ENCODE measurements around the gene ATP8B3. TPM values are rescaled to one million over a fixed set of nuclear protein-coding genes. Genes with fewer than 3 reads are reported as not detected.

Gene ATP8B3
- total and polyA plus RNA-seq, 2 of the 13 experiments (the other 11 are each of a cell fraction or from before 2014, with no cell fraction given) = 2.6 to 5.9 TPM

DNA sequence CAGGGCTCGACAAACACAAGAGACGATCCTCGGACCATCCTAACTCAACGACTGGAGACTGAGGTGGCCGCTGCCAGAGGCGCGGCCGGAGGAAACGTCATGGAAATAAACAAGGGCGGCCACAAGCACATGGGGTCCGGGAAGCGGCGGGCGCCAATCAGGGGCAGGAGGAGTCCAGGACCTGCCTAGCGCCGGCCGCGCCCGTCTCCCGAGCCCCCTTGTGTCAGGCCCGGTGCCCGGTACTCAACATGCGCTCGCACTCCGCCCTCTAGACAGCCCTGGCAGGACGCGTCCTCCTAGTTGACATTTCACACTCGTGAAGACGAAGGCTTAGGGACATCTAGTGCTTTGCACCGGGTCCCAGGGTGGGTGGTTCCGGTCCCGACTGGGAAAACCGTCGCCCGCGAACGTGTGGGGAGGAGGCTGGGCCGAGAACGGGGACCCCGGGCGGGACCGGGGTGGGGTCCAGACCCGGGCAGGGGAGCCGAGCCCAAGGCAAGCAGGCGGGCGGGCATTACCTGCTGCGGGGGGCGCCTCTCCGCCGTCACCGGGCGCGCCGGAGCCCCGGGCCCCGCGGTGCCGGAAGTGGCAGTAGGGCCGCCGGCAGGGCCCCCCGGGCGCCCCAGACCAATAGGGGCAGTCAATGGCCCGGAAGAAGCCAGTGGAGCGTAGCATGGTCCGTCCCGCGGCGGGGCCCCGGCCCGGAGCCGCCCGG lies 35.8 kb upstream of the ATP8B3 start (continued):
- no peak for TF ChIP-seq NR2F1 (CRISPR knock-in tag; IDR thresholded peaks at IDR 0.05)
- TF ChIP-seq TCF7L2 (IDR thresholded peaks at IDR 0.05; ENCODE audit: low read depth, low read length) = no peak
- TF ChIP-seq ZNF616 (CRISPR knock-in tag; IDR thresholded peaks at IDR 0.05; ENCODE audit: low read depth) = no peak
- TF ChIP-seq ZNF776 (CRISPR knock-in tag; IDR thresholded peaks at IDR 0.05) = no peak
- TF ChIP-seq ETV5 (CRISPR knock-in tag; IDR thresholded peaks at IDR 0.05; ENCODE audit: borderline replicate concordance) = 0 out of 2 replicates have a peak, but pooled peaks have one; percentile 19
- no peak for TF ChIP-seq NCOA2 (CRISPR knock-in tag; IDR thresholded peaks at IDR 0.05)
- TF ChIP-seq TP53 (CRISPR knock-in tag; conservative IDR thresholded peaks at IDR 0.05) = no peak
- TF ChIP-seq, protein P1, sequence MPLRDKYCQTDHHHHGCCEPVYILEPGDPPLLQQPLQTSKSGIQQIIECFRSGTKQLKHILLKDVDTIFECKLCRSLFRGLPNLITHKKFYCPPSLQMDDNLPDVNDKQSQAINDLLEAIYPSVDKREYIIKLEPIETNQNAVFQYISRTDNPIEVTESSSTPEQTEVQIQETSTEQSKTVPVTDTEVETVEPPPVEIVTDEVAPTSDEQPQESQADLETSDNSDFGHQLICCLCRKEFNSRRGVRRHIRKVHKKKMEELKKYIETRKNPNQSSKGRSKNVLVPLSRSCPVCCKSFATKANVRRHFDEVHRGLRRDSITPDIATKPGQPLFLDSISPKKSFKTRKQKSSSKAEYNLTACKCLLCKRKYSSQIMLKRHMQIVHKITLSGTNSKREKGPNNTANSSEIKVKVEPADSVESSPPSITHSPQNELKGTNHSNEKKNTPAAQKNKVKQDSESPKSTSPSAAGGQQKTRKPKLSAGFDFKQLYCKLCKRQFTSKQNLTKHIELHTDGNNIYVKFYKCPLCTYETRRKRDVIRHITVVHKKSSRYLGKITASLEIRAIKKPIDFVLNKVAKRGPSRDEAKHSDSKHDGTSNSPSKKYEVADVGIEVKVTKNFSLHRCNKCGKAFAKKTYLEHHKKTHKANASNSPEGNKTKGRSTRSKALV (CRISPR knock-in tag; IDR thresholded peaks at IDR 0.05) = no peak
- peak; percentile 40; the same call in 1 of the 2 replicates for TF ChIP-seq SALL1 (CRISPR knock-in tag; IDR thresholded peaks at IDR 0.05)
- TF ChIP-seq, protein P2, sequence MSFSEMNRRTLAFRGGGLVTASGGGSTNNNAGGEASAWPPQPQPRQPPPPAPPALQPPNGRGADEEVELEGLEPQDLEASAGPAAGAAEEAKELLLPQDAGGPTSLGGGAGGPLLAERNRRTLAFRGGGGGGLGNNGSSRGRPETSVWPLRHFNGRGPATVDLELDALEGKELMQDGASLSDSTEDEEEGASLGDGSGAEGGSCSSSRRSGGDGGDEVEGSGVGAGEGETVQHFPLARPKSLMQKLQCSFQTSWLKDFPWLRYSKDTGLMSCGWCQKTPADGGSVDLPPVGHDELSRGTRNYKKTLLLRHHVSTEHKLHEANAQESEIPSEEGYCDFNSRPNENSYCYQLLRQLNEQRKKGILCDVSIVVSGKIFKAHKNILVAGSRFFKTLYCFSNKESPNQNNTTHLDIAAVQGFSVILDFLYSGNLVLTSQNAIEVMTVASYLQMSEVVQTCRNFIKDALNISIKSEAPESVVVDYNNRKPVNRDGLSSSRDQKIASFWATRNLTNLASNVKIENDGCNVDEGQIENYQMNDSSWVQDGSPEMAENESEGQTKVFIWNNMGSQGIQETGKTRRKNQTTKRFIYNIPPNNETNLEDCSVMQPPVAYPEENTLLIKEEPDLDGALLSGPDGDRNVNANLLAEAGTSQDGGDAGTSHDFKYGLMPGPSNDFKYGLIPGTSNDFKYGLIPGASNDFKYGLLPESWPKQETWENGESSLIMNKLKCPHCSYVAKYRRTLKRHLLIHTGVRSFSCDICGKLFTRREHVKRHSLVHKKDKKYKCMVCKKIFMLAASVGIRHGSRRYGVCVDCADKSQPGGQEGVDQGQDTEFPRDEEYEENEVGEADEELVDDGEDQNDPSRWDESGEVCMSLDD (CRISPR knock-in tag; IDR thresholded peaks at IDR 0.05; ENCODE audit: borderline replicate concordance) = no peak
- peak; percentile 96 for TF ChIP-seq ZNF335 (CRISPR knock-in tag; IDR thresholded peaks at IDR 0.05)
- TF ChIP-seq DMAP1 (CRISPR knock-in tag; IDR thresholded peaks at IDR 0.05) = peak; percentile 19; the same call in 1 of the 2 replicates
- TF ChIP-seq, protein P3, sequence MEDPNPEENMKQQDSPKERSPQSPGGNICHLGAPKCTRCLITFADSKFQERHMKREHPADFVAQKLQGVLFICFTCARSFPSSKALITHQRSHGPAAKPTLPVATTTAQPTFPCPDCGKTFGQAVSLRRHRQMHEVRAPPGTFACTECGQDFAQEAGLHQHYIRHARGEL (CRISPR knock-in tag; IDR thresholded peaks at IDR 0.05) = no peak
- TF ChIP-seq ZNF768 (CRISPR knock-in tag; IDR thresholded peaks at IDR 0.05) = no peak
- TF ChIP-seq, protein P4, sequence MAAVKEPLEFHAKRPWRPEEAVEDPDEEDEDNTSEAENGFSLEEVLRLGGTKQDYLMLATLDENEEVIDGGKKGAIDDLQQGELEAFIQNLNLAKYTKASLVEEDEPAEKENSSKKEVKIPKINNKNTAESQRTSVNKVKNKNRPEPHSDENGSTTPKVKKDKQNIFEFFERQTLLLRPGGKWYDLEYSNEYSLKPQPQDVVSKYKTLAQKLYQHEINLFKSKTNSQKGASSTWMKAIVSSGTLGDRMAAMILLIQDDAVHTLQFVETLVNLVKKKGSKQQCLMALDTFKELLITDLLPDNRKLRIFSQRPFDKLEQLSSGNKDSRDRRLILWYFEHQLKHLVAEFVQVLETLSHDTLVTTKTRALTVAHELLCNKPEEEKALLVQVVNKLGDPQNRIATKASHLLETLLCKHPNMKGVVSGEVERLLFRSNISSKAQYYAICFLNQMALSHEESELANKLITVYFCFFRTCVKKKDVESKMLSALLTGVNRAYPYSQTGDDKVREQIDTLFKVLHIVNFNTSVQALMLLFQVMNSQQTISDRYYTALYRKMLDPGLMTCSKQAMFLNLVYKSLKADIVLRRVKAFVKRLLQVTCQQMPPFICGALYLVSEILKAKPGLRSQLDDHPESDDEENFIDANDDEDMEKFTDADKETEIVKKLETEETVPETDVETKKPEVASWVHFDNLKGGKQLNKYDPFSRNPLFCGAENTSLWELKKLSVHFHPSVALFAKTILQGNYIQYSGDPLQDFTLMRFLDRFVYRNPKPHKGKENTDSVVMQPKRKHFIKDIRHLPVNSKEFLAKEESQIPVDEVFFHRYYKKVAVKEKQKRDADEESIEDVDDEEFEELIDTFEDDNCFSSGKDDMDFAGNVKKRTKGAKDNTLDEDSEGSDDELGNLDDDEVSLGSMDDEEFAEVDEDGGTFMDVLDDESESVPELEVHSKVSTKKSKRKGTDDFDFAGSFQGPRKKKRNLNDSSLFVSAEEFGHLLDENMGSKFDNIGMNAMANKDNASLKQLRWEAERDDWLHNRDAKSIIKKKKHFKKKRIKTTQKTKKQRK (IDR thresholded peaks at IDR 0.05; ENCODE audit: low read length) = no peak
- TF ChIP-seq PAX8 (CRISPR knock-in tag; IDR thresholded peaks at IDR 0.05; ENCODE audit: borderline replicate concordance) = no peak; the same call in 1 of the 2 replicates
- peak; percentile 77; the same call in 2 of the 3 replicates for TF ChIP-seq MXI1 (IDR thresholded peaks at IDR 0.05; ENCODE audit: borderline replicate concordance, low read depth, low read length)
- peak; percentile 80 for TF ChIP-seq ASH2L (IDR thresholded peaks at IDR 0.05; ENCODE audit: insufficient read length, low read depth, low read length)
- no peak for TF ChIP-seq ZNF234 (CRISPR knock-in tag; conservative IDR thresholded peaks at IDR 0.05)
- TF ChIP-seq TMF1 (CRISPR knock-in tag; IDR thresholded peaks at IDR 0.05; ENCODE audit: low read depth) = no peak
- TF ChIP-seq GATAD2A (CRISPR knock-in tag; IDR thresholded peaks at IDR 0.05) = no peak
